Ramos (cell line): ENCODE measurements around the gene AGAP1.

Experiments
- in situ Hi-C: fragments of 300-500 bp; cut with MboI; formaldehyde crosslinking; loops from one replicate; pipeline ENCODE4 v1.14.3; 2022; ENCODE audit warnings: low sequenced_read_pairs; ENCODE audit not compliant: unreplicated experiment

The AGAP1 gene

DNA sequence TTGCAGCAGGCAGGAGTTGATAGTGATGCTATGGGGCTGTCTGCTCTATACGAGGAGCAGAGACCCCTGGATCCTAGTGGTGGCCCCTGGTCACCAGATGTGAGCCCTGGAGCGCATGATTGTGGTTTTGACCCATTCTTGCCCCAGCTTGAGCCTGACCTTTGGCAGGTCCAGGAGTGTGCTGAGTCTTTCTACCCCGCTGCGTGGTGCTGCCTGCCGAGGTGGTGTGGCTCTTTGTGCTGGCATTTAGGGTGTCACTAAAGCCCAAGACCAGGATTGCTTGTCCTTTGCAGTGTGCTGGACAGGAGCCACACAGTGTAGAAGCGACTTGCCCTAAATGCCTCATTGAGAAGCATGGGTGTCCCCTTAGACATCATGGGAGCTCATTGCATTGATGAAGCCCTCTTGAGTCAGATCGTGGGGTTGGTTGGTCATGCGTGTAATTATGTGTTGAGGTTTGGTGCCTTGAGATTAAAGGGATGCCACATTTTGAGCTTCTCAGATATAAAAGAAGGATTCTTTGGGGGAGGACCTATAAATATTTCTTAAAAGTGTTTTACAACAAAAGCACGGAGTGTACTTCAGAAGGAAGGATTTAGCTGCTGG lies 88.3 kb downstream of the AGAP1 start:
- in situ Hi-C loops, result no loop called here

DNA sequence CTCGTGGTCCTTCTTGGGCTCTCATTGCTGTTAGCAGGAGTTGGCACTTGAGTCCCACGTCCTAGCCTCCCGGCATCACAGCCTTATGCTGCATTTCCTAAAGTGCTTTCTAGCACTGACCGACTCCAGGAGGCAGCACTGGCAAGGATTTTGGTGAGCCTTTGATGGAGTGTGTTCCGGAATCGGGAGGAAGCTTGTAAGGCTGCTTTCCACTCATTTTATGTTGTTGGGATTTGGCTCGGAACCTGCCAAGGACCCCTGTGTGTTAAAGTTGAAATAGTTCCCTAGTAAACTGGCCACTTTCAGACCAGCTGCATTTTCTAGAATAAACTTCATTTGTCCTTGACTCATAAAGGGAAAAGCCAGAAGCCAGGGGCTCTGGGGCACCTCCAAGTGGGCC lies 88.9 kb downstream of the AGAP1 start:
- in situ Hi-C loops, result no loop called here

DNA sequence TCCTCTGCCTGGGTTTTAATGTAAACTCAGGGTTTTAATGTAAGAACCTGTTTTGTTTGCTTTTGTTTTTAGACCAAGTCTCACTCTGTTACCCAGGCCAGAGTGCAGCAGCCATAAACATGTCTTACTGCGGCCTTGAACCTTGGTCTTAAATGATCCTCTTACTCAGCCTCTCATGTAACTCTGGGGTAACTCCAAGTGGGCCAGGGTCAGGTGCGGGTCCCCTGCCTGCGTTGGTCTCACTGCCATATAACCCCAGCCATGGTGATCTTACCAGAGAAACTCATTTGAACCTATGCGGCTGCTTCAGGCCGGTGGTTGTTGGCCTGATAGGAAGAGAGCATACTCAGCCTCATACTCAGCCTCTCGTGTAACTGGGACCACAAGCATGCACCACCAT lies 89.3 kb downstream of the AGAP1 start:
- in situ Hi-C loops, result no loop called here

DNA sequence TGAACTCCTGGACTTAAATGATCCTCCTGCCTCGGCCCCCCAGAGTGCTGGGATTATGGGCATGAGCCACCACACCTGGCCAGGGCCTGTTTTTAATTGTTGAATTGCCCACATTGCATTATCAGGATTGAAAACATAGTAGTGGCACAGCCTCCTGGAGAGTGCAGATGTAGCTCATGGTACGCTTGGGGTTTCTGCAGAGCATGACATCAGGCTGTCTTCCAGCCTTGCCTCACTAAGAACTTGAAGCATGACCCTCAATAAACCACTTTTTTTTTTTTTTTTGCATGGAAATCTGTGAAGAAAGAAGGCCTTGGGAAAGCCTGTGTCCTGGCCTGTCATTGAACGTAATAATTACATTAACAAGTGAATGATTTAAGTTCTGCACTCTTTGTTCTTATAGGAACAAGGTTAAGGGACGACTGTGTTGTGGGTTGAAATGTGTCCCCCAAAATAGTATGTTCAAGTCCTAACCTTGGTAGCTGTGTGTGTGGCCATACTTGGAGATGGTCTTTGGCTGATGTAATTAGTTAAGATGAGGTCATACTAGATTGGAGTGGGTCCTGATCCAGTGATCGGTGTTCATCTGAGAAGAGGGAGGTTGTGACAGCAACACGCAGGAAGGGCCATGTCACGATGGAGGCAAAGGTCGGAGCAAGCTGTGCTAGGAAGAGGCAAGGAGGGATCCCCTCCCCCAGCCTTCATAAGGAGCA lies 90.2 kb downstream of the AGAP1 start:
- in situ Hi-C loops, result no loop called here

DNA sequence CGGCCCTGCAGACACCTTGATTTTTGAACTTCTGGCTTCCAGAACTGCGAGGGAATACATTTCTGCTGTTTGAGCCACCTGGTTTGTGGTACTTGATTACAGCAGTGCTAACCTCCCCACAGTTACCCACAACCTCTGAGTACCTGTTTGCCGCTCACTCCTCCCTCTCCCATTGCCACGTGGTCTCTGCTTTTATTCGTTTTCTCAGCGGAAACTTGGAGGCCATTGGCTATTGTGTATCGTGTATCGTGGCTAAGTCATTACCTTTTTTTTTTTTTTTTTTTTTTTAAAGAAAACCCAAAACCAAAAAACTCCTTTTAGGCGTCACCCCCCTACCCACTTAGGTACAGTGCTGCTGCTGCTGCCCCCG lies 90.8 kb downstream of the AGAP1 start:
- in situ Hi-C loops, result no loop called here

DNA sequence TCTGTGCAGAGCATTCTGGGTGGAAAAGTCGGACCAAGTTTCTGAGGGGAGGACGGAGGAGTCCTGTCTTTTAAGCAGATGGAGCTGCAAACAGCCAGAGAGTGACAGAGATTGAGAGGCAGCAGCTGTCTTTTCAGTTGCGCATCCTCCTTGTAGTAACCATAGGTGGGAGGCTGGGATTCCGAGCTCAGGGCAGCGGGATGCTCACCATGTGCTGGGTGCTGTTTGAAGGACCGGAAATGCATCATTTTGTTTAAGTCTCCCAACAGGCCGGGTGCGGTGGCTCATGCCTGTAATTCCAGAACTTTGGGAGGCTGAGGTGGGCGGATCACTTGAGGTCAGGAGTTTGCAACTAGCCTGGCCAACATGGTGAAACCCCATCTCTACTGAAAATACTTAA lies 93.4 kb downstream of the AGAP1 start:
- in situ Hi-C loops, result no loop called here

DNA sequence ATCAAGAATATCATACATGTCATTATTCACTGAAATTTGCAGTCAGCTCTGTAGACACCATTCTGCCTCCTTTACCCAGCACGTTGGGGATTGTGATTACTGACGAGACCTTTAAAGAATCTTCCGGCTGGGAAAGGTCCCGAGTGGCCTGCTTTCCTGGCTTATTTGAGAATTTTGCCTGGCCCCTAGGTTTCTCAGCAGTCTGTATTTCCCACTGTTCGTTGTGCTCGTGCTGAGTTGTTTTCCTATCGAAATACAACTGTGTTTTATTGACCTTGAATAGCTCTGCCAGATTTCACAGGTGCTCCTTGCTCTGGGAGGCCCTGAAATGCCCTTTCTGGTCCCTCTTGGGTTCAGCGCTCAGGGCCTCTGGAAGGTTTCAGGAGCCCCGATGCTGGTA lies 94.9 kb downstream of the AGAP1 start:
- in situ Hi-C loops, result no loop called here

DNA sequence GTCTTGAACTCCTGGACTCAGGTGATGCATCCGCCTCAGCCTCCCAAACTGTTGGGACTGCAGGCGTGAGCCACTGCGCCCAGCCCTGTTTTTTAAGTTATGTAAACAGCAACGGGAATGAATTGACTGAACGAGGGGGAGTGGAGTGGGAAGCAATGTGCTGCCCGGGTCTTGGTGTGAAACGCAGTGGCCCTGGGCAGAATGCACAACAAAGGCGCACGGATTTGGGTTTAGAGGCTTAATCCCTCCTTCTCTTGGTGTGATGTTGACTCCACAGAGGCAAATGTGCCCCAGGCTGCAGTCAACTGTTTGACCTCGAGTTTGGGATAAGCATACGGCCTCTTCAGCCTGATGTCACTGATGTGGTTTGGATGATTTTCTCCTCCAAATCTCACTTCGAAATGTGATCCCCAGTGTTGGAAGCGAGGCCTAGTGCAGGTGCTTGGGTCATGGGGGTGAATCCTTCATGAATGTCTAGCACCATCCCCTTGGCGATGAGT lies 97.4 kb downstream of the AGAP1 start:
- in situ Hi-C loops, result no loop called here

DNA sequence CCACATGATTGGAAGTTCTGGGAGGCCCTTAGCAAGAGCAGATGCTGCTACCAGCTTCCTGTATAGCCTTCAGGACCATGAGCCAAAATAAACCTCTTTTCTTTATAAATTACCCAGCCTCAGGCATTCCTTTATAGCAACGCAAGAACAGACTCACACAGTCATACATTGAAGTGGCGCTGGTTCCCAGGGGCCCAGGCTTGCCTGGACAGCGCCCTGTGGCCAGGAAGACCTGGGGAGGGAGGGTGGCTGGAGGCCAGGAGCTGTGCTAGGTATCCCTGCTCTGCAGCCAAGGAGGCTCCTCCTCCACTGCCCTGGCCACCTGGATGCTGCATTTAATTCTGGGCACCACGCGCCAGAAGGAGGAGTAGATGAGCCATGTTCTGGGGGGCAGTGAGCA lies 98.1 kb downstream of the AGAP1 start:
- in situ Hi-C loops, result no loop called here

DNA sequence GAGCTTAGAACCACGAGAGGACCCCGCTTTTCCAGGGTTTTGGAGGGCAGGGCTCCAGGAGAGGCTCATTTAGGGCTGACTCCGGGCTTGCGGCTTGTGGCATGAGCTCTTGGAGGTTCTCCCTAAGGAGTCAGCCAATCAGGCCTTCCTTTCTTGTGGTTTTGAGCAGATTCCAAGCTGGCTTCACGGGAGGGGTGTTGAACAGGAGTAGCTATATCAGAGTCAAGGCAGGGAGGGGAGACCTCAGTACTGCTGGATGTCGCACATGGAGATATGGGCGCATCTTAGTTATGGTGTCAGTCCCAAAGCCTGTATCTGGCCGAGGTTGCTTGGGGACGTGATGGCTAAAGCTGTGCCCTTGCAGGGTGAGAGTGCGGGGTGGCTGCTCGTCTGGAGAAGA lies 98.6 kb downstream of the AGAP1 start:
- in situ Hi-C loops, result no loop called here

DNA sequence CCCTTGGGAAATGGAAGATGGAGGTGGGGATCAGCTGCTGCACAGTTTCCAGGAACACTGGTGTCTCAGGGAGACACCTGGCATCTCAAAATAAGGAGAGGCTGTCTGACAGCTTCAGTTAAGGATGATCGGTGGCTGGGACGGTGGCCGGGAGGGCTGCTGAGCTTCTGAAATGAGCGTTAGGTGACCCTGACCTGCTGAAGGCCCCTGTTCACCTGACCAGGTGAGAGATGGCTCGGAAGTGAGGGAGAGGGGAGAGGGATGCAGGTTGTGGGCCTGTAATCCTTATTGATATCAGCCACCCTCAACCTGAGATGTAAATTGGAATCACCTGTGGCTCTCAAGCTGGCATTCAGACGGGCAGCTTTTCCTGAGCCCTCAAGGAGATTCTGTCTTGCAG lies 99.0 kb downstream of the AGAP1 start:
- in situ Hi-C loops, result no loop called here

DNA sequence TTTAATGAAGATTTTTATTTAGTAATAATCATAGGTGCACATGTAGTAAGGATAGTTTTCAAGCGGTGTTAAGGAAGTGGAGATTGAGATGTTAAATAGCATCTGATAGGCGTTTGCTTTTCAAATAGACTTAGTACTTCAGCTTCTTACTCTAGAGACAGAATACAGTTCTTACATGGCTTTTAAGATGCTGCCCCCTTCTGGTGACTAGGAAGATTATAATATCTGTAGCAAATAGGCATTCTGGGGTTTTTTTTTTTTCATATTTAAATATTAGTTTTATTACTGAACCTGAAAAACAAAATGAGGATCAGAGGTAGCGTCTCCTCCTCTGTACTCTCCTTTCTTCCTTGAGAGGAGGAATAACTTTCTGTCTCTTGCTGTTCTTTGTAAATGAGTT lies 100.2 kb downstream of the AGAP1 start:
- in situ Hi-C loops, result no loop called here

DNA sequence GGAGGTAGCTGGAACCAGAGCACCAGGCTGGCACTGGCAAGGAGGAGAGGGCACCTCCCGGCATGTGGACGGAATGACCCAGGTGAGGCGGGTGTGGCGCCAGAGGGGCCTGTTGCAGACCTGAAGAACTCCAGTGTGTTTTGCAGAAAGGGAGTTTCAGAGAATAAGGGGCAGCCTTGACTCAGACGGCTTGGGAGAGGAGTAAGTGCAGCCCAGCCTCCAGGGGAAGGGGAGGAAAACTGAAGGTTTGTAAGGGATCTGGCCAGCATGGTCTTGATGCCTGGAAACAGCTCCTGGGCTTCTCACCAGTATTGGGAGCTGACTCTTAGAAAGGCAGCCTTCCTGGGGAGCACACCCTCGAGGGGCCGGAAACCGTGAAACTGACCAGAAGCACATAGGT lies 101.1 kb downstream of the AGAP1 start:
- in situ Hi-C loops, result no loop called here

DNA sequence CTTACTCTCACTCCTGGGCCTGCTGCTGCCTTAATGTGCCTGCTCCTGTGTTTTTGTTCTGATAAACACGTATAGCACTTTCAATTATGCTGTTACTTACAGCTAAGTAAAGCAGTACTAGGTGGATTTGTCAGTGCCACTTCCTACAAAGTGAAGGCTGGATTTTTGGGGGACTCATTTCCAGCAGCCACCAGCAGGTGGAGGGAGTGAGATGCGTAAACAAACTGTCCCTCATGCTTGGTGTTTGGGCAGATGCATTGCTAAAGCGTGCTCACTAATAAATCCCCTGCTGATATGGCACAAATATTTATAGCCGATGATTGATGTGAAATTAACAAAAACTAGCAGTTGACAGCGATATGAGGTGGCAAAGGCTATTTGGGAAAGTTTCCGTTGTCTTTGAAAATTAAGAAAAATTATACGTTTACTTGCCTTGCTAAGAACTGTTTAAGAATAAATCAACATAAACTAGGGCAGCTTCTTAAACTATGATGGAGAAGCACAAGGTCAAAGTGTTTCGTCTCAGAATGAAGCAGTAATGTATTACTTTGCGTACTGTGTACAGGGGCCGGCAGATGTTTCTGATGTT lies 101.7 kb downstream of the AGAP1 start:
- in situ Hi-C loops, result no loop called here

DNA sequence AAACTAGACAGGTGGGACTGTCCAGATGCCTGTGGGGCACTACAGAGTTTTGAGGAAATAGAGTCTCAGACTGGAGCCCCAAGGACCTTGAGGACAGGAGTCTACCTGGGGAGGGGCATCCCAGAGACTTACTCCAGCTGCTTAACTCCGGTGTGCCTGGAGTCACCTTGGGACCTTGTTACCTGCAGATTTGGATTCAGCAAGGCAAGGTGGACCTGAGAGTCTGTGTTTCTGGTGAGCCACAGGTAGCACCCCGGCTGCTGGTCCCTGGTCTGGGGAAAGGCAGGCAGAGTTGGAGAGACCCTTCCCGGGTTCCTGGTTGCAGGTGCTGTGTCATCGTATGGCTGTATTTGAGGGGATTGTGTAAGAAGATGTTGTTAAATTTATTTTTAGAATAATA lies 102.4 kb downstream of the AGAP1 start:
- in situ Hi-C loops, result no loop called here

DNA sequence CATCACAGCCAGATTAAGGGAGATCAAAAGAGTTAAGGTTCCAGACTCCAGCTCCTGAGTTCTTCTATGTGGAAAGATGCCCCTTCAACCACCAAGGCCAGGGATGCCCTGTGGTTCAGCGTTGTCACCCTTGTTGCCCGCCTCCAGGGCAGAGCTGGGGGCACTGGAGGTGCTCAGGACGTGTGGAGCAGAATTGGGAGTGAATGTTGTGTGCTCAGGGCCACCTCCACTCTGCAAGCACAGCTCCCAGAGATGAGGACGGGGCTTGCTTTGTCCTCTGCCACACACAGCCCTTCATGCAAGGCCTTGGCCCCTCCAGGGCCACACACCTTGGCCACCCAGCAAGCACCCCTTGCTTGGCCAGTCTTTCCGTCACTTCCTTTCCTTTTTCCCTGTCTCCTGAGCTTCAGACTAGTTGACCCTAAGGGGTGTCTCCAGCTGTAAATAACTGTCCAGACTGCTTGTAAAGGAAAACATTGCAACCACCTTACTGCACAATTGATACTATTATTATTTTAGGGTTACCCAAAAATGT lies 103.3 kb downstream of the AGAP1 start:
- in situ Hi-C loops, result no loop called here

DNA sequence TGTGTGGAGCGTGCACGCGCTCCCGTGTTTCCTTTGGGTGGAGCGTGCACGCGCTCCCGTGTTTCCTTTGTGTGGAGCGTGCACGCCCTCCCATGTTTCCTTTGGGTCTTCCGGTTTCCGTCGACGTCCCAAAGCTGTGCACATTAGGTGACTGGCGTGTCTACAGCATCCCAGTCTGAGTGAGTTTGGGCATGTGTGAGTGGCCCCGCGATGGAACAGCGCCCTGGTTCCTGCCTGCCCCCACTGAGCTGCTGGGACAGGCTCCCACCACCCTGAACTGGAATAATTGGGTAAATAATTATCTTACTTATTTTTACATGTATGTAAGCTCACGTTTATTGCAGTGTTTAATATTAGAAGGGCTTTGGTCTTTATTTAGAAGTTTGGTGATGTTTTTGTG lies 104.2 kb downstream of the AGAP1 start:
- in situ Hi-C loops, result no loop called here

DNA sequence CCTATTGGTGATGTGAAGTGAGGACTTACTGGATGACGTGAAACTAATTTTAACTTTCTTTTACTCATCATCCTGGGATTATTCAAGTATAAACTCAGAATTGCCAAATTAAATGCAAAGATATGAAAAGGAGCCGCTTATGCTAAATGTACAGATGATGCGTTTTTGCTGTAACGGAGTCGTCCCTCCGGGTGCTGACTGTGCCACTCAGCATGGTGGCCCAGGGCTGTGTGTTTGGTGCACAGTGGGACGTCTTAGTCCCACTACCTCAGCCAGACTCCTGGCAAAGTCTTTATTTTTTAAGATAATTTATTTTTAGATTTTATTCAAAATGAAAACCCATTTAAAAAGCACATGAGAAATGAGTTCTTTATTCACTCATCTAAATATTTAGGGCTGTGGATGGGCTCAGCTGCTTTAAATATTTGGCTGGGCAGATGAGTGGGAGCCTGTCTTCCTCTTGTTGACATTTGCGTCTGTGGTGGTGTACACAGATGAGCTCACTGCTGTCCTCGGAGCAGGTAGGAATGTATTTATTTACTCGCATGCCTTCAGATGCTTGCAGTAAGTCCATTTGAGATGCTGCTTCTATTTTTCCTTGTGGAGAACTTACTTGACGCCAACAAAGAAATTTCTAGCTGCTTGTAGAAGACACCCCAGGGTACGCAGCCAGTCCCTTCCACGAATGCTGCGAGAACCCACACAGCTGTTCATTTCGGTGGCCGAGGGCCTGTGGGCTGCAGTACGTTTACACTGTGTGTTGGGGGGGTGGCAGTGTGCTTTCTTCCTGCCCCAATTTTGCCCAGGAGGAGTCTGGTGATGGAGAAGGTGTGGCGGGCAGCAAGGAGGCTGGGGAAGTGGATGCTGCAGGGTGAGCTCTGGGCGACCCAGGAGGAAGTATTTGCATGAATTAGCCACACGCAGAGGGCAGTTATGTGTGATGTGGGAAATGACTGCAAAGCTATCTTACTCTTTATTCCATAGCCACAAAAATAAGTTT lies 105.0 kb downstream of the AGAP1 start:
- in situ Hi-C loops, result no loop called here

DNA sequence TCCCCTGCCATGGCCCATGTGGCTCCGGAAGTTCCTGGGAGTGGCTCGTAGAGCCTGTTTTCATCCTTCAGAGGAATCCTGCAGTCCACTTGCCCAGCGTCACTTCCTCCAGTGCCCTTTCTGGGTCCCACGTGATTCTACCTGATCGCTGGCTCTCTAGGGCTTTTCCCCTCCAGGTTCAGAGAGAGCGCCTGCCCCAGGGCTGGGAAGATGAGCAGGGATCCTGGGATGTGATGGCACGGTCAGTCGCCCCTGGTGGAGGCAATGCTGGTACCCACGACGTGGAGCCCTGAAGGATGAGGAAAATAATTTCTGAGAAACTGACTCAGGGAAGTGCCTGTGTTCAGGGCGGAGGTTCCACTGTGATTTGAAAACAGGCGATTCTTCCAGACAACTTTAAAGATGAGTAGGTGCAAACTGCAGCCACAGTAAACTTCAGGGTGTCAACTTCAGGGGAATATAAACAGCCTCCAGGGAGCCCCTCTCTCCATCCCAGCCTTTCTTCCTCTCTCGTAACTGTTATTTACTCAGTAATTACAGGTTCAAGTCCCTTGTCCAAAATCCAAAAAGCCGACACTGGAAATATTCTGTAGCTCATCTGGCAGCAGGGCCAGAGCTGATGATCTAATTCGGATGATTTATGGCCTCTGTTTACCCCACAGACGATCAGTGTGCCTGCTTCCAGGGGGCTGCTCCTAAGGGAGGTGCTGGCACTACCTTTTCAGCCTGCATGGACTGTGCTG lies 105.9 kb downstream of the AGAP1 start:
- in situ Hi-C loops, result no loop called here

DNA sequence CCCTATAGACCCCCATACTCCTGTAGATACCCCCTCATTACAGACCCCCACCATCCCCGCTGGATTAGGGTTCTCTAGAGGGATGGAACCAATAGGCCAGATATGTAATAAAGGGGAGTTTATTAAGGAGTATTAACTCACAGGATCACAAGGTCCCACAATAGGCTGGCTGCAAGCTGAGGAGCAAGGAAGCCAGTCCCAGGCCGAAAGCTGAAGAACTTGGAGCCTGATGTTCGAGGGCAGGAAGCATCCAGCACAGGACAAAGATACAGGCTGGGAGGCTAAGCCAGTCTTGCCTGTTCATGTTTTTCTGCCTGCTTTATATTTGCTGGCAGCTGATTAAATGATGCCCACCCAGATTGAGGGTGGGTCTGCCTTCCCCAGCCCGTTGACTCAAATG lies 106.6 kb downstream of the AGAP1 start:
- in situ Hi-C loops, result no loop called here
